SU-DHL-6 (cell line): ENCODE measurements around the gene KRTAP10-4.

ENCODE experiments used
- H2AFZ ChIP-seq: fragments of 200-600 bp; sonication (generic); 2 replicates; pipeline ENCODE4 v1.6.1; 2014; ENCODE audit warnings: low read depth, mild to moderate bottlenecking, moderate library complexity, mixed read lengths, antibody characterized with exemption, low read length; ENCODE audit not compliant: severe bottlenecking
- H3F3A ChIP-seq: fragments of 200-600 bp; shearing (Covaris generic); 2 replicates; pipeline ENCODE4 v1.6.0; 2016; ENCODE audit warnings: antibody characterized with exemption, mild to moderate bottlenecking; ENCODE audit not compliant: insufficient read depth
- H3K27ac ChIP-seq: fragments of 200-600 bp; sonication (generic); 2 replicates; pipeline ENCODE4 v1.5.1; 2016; ENCODE audit warnings: low read depth, mild to moderate bottlenecking, low read length, moderate library complexity, mixed read lengths
- H3K27me3 ChIP-seq: fragments of 200-600 bp; sonication (generic), shearing (Covaris generic); 2 replicates; pipeline ENCODE4 v1.6.0; 2014; ENCODE audit warnings: mild to moderate bottlenecking, low read length
- H3K36me3 ChIP-seq: fragments of 200-600 bp; sonication (generic); 2 replicates; pipeline ENCODE4 v1.6.1; 2014; ENCODE audit warnings: mild to moderate bottlenecking, low read length, mixed read lengths
- H3K4me2 ChIP-seq: fragments of 300-600, 200-600 bp; shearing (Covaris generic), sonication (generic); 2 replicates; pipeline ENCODE4 v1.6.0; 2014; ENCODE audit warnings: low read length, low read depth, mild to moderate bottlenecking; ENCODE audit not compliant: poor library complexity, severe bottlenecking
- H3K4me3 ChIP-seq: fragments of 200-600 bp; sonication (generic); 2 replicates; pipeline ENCODE4 v1.5.1; 2014; ENCODE audit warnings: antibody characterized with exemption, low read length, mild to moderate bottlenecking, mixed read lengths; ENCODE audit not compliant: insufficient read depth, poor library complexity, severe bottlenecking
- H3K79me2 ChIP-seq: fragments of 200-600 bp; sonication (generic); 2 replicates; pipeline ENCODE4 v1.6.1; 2014; ENCODE audit warnings: mild to moderate bottlenecking, low read length, moderate library complexity; ENCODE audit not compliant: insufficient read depth
- H3K9ac ChIP-seq: fragments of 200-600 bp; sonication (generic); 2 replicates; pipeline ENCODE4 v1.7.0; 2014; ENCODE audit warnings: mild to moderate bottlenecking, low read length
- H3K9me2 ChIP-seq: fragments of 200-600 bp; sonication (generic); replicated peaks from 2 replicates; pipeline ENCODE4 v1.6.1; 2014; ENCODE audit warnings: low read length; ENCODE audit not compliant: insufficient read depth
- H3K9me3 ChIP-seq: fragments of 200-600 bp; sonication (generic); 2 replicates; pipeline ENCODE4 v1.6.1; 2014; ENCODE audit warnings: low read length, mixed read lengths; ENCODE audit not compliant: insufficient read depth
- H4K20me1 ChIP-seq: fragments of 200-600 bp; sonication (generic); 2 replicates; pipeline ENCODE4 v1.6.1; 2014; ENCODE audit warnings: low read depth, mild to moderate bottlenecking, antibody characterized with exemption, low read length, moderate library complexity, mixed read lengths
- CTCF ChIP-seq: fragments of 200-600 bp; sonication (generic); IDR thresholded peaks from one replicate; pipeline ENCODE4 v1.5.1; 2017; ENCODE audit warnings: antibody characterized with exemption, mild to moderate bottlenecking, low read length, moderate library complexity; ENCODE audit not compliant: insufficient read depth, poor library complexity, severe bottlenecking
- EZH2phosphoT487 ChIP-seq: fragments of 200-600 bp; sonication (generic), shearing (Covaris generic); conservative IDR thresholded peaks from 2 replicates; pipeline ENCODE4 v1.6.1; 2018; ENCODE audit warnings: mild to moderate bottlenecking, antibody characterized with exemption, low read length, moderate library complexity, mixed read lengths

The KRTAP10-4 gene

GRCh38 chr21:44583800-44584147, 10.2 kb downstream of the KRTAP10-4 start:
- no peak overlapping the region for H3K27ac ChIP-seq
- H3K9ac ChIP-seq, result no peak overlapping the region
- no peaks in the 10 kb centered on the region for H3K27me3 ChIP-seq
- H3K4me3 ChIP-seq, result no peak overlapping the region
- H3K4me2 ChIP-seq, result no peak overlapping the region
- H3F3A ChIP-seq, result no peaks in the 10 kb centered on the region
- no peaks in the 10 kb centered on the region for H3K9me2 ChIP-seq
- no peaks in the 10 kb centered on the region for H4K20me1 ChIP-seq
- peaks cover 10% of the 10 kb centered on the region; the same call in 1 of the 2 replicates for H3K9me3 ChIP-seq
- no peaks in the 10 kb centered on the region for H3K36me3 ChIP-seq
- TF ChIP-seq EZH2phosphoT487 (no peak), CTCF (no peak)
- no peak overlapping the region for H2AFZ ChIP-seq
- no peaks in the 10 kb centered on the region for H3K79me2 ChIP-seq

GRCh38 chr21:44585892-44586291, 12.4 kb downstream of the KRTAP10-4 start:
- H3K4me3 ChIP-seq, result no peak overlapping the region
- no peak overlapping the region for H3K27ac ChIP-seq
- TF ChIP-seq EZH2phosphoT487, result no peak
- no peak for TF ChIP-seq CTCF
- no peaks in the 10 kb centered on the region for H3K27me3 ChIP-seq
- H2AFZ ChIP-seq, result no peak overlapping the region
- H3F3A ChIP-seq, result no peaks in the 10 kb centered on the region
- H3K9ac ChIP-seq, result no peak overlapping the region
- no peaks in the 10 kb centered on the region for H4K20me1 ChIP-seq
- H3K4me2 ChIP-seq, result no peak overlapping the region
- no peaks in the 10 kb centered on the region for H3K79me2 ChIP-seq
- no peaks in the 10 kb centered on the region for H3K9me2 ChIP-seq
- no peaks in the 10 kb centered on the region for H3K36me3 ChIP-seq
- peaks cover 10% of the 10 kb centered on the region; the same call in 1 of the 2 replicates for H3K9me3 ChIP-seq

GRCh38 chr21:44589094-44589493, 15.6 kb downstream of the KRTAP10-4 start:
- Histone ChIP-seq H3K79me2 (no peaks in the 10 kb centered on the region), H3K4me2 (no peak overlapping the region), H3K27me3 (no peaks in the 10 kb centered on the region), H3K9ac (no peak overlapping the region), H3K4me3 (no peak overlapping the region), H3K36me3 (no peaks in the 10 kb centered on the region), H3K9me2 (no peaks in the 10 kb centered on the region), H4K20me1 (no peaks in the 10 kb centered on the region), H3K27ac (no peak overlapping the region), H3F3A (no peaks in the 10 kb centered on the region), H2AFZ (no peak overlapping the region), H3K9me3 (no peaks in the 10 kb centered on the region)
- TF ChIP-seq EZH2phosphoT487, result no peak
- no peak for TF ChIP-seq CTCF
